Right atrium auricular region (tissue), 2 donors: ENCODE measurements around the gene GINS1. TPM values are rescaled to one million over a fixed set of nuclear protein-coding genes. Genes with fewer than 3 reads are reported as not detected.
"Not testable (repeated sequence)": the region's sequence is repeated elsewhere in the genome, so short reads cannot be mapped to it uniquely, and the experiment has no call there.

Source experiments
- DNase-seq: peaks from one replicate; pipeline ENCODE4 v3.0.0-alpha.2; 2019; ENCODE audit warnings: low spot score
- H3K27ac ChIP-seq, 2 donors: fragments of 200-600 bp; sonication (generic); 1 replicate in 1 of 2; 2 replicates in 1 of 2; pipeline ENCODE4 v1.5.1; 2016 to 2019
- H3K27me3 ChIP-seq, 2 donors: fragments of 200-600 bp; sonication (generic); one replicate each; pipeline versions ENCODE4 v1.5.1 to v1.6.0; 2017 to 2019
- H3K36me3 ChIP-seq: fragments of 200-600 bp; sonication (generic); one replicate; pipeline ENCODE4 v1.5.1; 2016
- H3K4me1 ChIP-seq, 2 donors: fragments of 200-600 bp; sonication (generic); one replicate each; pipeline versions ENCODE4 v1.5.1 to v1.6.0; 2017 to 2019
- H3K4me3 ChIP-seq, 2 donors: fragments of 200-600 bp; sonication (generic); 1 replicate in 1 of 2; 2 replicates in 1 of 2; pipeline ENCODE4 v1.5.1; 2017 to 2019; ENCODE audit warnings: mild to moderate bottlenecking in 1 of 2, moderate library complexity in 1 of 2
- H3K9me3 ChIP-seq, 2 donors: fragments of 200-600 bp; sonication (generic); one replicate each; pipeline ENCODE4 v1.5.1; 2019
- CTCF ChIP-seq, 2 donors: fragments of 200-600 bp; sonication (generic); IDR thresholded peaks; one replicate each; pipeline ENCODE4 v1.5.1; 2019; ENCODE audit warnings: antibody characterized with exemption in 2 of 2
- total RNA-seq, 2 donors: library from RNA; depleted of rRNA; stranded (reverse); fragments of >200 nt; gene quantifications; one replicate each; pipeline ENCODE4 v1.1.0, GENCODE V29; 2016

GINS1 gene
- total RNA-seq, 2 donors from 2014 or later = 0.33 to 0.35 TPM

- H3K4me1 ChIP-seq = no peaks in the 10 kb centered on the region
- no peak overlapping the region for H3K27ac ChIP-seq
- no peaks in the 10 kb centered on the region for H3K27me3 ChIP-seq
- H3K4me3 ChIP-seq = no peak overlapping the region
- H3K9me3 ChIP-seq = no peaks in the 10 kb centered on the region
- DNase-seq = no peak
- no peak for TF ChIP-seq CTCF (IDR thresholded peaks at IDR 0.05)
- no peaks in the 10 kb centered on the region for H3K36me3 ChIP-seq
These were observed 12.5 kb upstream of the GINS1 start for GRCh38 chr20:25394996-25395395.

- no peak for TF ChIP-seq CTCF (IDR thresholded peaks at IDR 0.05)
- Histone ChIP-seq H3K9me3 (peaks cover 0 to 7% of the 10 kb centered on the region in 2 donors), H3K27me3 (no peaks in the 10 kb centered on the region)
These were observed 10.4 kb upstream of the GINS1 start for GRCh38 chr20:25397096-25397495.

GRCh38 chr20:25397821-25398220 lies 9.7 kb upstream of the GINS1 start:
- H3K27ac ChIP-seq = no peak overlapping the region
- no peaks in the 10 kb centered on the region for H3K36me3 ChIP-seq
- no peak for DNase-seq
- peaks cover 0 to 14% of the 10 kb centered on the region in 2 donors for H3K9me3 ChIP-seq
- no peak for TF ChIP-seq CTCF (IDR thresholded peaks at IDR 0.05)
- H3K4me1 ChIP-seq = no peaks in the 10 kb centered on the region
- H3K27me3 ChIP-seq = no peaks in the 10 kb centered on the region
- H3K4me3 ChIP-seq = no peak overlapping the region

More at GRCh38 chr20:25397096-25397495, 10.4 kb upstream of the GINS1 start:
- Histone ChIP-seq H3K36me3 (no peaks in the 10 kb centered on the region), H3K4me1 (no peaks in the 10 kb centered on the region), H3K27ac (no peak overlapping the region), H3K4me3 (no peak overlapping the region)
- no peak for DNase-seq

- DNase-seq = no peak
- Histone ChIP-seq H3K4me3 (no peak overlapping the region), H3K4me1 (no peaks in the 10 kb centered on the region), H3K27me3 (no peaks in the 10 kb centered on the region), H3K27ac (no peak overlapping the region), H3K36me3 (no peaks in the 10 kb centered on the region), H3K9me3 (peaks cover 3 to 21% of the 10 kb centered on the region in 2 donors)
- no peak for TF ChIP-seq CTCF (IDR thresholded peaks at IDR 0.05)
These were observed 9.0 kb upstream of the GINS1 start for GRCh38 chr20:25398376-25399036.

GRCh38 chr20:25399037-25399430 lies 8.4 kb upstream of the GINS1 start:
- H3K4me3 ChIP-seq = no peak overlapping the region
- TF ChIP-seq CTCF (IDR thresholded peaks at IDR 0.05) = peak; percentile 43 to 70
- no peak for DNase-seq

GRCh38 chr20:25400291-25400732 lies 7.2 kb upstream of the GINS1 start:
- not testable (repeated sequence) for H3K4me1 ChIP-seq, H3K4me3 ChIP-seq, H3K27me3 ChIP-seq, DNase-seq, H3K27ac ChIP-seq, H3K36me3 ChIP-seq
- peaks cover 6 to 31% of the 10 kb centered on the region in 2 donors for H3K9me3 ChIP-seq

More at GRCh38 chr20:25399037-25399430, 8.4 kb upstream of the GINS1 start:
- Histone ChIP-seq H3K4me1 (no peaks in the 10 kb centered on the region), H3K27ac (no peak overlapping the region), H3K27me3 (no peaks in the 10 kb centered on the region), H3K36me3 (no peaks in the 10 kb centered on the region), H3K9me3 (peaks cover 6 to 24% of the 10 kb centered on the region in 2 donors)
